Activated CD4-positive, alpha-beta T cell treated with anti-CD3 and anti-CD28 coated beads, Interleukin-2, amount 50 U/mL, for 16 hours (primary cell): Measurements from ENCODE around the gene CSTF1.
A peak's percentile ranks its signal among the peaks of the same experiment; 100 is the strongest.

Experiments
- DNase-seq: peaks from one replicate; pipeline ENCODE4 v3.0.0-alpha.2; 2020

Gene CSTF1

DNA sequence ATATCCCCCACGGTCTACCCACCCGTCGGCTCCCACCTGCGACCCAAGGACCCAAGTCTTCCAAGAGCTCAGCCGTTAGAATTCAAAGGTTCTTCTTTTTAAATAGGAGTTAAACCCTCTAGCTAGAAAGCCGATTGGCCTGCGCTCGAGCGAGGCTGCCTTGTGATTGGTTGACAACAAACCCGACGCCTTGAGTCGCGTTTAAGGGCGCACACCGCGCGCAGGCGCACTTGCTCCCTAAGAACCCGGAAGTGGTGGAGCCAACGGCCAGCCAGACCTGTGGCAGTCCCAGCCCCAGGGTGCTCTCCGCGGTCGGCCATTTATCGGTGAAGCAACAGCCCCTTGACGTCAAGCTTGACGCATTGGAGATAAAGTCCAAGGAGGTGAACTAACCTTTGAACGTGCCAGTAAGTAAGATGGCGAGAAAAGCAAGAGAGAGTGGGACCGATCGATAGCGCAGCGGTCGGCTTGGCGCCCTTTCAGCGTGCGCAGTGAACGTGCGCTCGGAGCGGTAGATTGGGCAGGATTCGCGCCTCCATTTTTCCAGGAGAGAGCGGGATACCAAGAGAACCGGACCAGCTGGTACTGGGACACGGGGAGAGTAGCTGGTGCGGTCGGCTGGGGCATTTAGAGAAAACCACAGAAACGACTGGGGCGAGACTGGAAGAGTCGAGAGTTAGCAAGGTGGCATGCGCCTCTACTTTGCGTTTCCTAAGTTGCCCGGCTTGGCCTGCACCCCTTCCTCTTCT is at the start of gene CSTF1, which contains the start of gene AURKA:
CSTF1 (plus strand) TSS at position 514 of the 749 bp plus-strand sequence. CDS start 2,908 bp downstream, outside the sequence.
AURKA (minus strand) TSS at position 84 of the 749 bp plus-strand sequence. CDS start 4,018 bp downstream, outside the sequence.
- DNase-seq, result peak; percentile 100

DNA sequence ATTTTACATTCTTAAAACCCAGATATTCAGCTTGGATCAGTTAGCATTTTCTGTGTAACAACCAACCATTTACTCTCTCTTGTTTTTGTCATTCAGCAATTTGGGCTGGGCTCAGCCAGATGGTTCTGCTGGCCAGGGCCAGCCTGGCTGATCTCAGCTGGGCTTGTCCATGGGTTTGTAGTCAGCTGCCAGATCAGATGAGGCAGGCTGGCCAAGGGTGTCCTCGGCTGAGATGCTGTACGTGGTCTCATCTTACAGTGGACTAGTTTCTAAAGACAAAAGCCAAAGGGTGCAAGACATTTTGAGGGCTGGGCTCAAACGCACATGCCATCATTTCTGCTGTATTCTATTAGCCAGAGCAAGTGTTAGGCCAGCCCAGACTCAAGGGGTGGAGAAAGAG is 49.7 kb upstream of the CSTF1 start:
- no peak for DNase-seq

DNA sequence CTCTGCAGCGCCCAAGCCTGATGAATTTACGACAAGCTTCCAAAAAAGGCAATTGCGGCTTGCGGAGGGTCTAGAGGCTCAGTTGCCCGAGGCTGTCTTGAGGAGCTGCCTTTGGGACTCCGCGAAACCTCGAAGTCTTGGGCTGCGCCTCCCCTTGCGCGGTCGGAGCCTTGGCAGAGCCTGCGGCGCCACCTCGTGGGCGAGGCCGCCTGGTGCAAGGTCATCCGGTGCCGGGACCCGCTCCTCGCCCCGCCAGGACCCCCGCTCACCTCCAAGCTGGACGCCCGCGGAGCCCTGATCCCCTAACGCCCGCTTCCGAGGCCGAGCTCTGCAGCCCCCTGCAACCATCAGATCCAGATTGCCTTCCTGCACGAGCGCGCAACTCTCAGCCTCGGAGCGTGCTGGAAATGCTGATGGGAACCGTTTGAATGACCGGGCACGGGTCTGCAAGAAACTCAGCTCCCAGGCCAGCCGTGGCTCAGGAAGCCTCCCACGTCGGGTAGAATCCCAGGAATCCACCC is 48.5 kb upstream of the CSTF1 start:
- DNase-seq, result peak; percentile 55

DNA sequence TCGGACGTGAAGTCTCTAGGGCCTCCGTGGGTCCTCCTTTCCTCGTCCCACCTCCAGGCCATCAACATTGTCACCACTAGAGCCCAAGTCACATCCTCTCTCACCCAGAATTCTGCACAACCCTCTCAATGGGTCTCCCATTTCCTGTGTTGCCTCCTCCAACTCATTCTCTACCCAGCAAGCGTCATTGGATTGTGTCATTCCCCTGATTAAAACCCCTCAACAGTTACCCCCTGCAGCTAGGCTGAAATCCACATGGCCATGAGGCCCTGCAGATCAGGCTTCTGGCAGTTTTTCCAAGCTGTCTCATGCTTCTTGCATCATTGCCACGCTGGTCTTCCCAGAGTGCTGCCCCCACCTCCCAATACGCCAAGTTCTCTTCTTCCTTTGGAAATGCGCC is 46.5 kb upstream of the CSTF1 start:
- DNase-seq, result no peak

DNA sequence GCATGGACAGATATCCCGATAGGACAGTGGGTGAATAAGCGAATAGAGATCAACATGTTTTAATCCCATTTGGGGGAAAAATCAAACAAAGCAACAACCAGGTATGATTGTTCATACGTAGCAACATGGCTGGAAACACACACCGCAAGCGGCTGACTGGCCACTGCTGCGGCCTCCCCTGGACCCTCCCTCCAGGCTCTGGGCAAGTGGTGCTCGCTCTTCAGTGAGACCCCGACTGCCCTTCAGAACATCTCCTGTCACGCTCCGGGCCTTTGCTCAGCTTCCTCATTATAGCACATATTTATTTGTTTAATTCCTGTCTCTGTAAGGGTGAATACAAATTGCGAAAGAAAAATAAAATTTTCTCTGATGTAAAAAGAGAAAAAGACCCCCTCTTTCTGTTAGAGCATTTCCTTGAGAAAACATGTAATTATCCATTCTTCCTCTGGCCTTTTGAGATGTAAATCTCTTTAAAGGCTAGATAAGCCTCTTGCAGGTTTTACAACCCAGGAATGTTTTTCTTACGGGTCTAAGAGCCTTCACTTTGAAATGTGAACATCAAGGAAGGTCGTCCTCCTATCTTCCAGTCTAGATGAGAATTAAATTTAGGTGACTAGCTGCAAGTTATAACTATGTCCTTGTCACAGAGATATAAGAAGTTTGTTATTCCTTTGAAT is 44.7 kb upstream of the CSTF1 start:
- no peak for DNase-seq

DNA sequence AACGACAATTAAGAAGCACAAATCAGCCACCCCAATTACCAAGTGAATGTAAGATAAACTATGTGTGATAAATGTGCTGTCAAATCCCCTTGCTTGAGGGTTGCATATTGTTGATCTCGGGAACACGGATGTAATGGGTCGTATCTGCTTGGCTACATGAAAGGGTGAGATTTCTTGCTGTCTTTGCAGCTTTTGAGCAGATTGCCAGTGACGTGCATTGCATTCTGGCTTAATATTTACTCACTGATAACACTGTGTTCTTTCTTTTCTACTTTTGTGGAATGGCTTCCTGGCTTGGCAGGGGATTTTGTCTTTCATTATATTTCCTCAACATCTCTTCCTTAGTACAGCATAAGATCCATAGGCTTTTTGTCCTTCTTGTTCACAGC is 44.1 kb upstream of the CSTF1 start:
- no peak for DNase-seq

DNA sequence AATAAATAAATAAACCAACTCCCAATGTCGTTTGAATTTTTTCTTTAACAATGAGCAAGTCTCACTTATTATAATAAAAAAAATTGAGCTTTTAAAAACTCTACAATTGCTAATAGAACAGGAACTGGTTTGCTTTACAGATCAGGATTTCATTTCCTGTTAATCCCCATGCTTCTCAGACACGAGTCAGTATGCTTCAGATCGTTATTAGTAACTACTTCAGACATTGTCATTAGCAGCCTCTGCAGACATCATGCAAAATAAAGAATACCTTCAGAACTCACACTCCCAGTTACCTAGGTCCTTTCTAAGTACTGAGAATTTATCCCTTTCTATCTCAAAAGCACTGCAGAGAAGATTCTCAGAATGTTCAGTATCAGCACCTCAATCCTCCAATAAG is 43.7 kb upstream of the CSTF1 start:
- DNase-seq, result no peak

DNA sequence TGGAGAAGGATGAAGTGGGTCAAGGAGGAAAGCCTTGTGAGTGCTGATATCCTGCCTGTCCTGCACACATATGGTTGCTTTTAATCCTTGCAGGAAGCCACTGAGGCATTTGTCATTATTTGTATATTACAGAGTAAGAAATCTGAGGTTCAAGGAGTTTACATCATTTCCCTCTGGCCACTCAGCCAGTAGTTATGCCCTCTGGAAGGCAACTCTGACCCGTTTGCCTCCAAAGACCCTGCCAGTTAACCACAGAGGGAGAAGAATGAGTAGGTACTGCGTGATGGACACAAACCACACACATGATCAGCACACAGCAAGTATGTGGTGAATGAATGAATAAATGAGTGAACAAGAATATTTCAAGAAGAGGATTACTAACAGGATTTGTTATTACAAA is 41.6 kb upstream of the CSTF1 start:
- DNase-seq, result no peak

DNA sequence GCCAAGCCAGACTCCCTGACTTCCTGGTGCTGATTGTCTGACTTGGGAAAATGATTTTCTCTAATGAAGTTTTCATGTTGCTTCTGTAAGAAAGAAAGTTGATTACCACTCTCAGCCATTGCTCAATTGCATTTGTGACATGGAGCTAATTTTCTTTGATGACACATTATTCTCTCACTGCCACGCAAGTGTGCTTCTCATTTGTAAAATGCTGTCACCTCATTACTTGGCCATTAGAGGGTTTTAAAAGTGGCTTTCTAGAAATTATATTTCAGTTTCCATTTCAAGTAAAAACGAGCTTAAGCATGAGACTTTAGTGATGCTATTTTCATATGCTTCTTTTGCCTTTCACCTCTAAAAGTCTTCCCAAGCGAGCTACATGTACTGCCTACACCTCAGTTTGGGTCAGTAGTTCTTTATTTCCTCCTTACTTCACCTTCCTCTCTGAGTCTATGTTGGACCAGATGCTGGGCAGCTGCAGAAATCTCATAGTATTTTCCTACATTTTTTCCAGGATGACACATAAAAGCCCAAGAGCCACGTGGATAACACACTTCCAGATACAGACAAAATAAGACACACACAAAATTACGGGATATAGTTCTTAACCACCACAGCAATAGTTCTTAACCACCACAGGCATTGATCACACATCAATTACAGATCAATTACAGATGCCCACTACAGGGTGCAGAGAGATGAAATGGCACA is 39.9 kb upstream of the CSTF1 start:
- DNase-seq, result no peak

DNA sequence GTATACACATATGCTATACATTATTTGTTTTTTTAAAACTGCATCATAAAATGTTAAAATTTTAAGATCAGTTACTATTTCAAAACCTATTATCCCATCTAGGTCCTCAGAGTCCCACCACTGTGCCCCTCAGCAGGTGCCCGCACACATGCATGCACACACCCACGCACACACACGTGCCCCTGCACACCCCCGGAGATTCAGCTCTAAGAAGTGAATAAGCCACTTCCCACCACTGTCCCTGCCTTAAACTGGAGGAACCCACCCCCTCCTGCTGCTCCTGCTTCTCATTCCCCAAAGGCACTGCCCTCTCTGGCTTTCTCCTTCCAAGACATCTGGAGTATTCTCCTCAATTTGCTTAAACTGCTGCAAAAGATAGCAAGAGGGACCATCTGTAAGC is 39.1 kb upstream of the CSTF1 start:
- DNase-seq, result no peak

DNA sequence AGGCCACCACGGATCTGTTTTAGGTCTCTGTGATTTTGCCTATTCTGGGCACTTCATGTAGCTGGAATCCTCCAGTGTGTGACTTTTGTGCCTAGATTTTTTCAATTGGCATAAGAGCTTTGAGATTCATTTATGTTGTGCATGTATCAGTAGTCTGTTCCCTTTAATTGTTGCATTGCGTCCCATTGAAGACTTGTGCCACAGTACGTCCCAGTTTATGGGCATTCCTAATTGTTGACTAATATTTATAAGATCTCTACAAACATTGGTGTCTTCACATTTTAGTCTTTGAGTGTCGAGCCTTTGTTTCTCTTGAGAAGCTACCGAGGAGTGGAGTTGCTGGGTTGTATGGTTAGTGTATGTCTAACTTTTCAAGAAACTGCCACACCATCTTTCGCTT is 34.4 kb upstream of the CSTF1 start:
- DNase-seq, result no peak

DNA sequence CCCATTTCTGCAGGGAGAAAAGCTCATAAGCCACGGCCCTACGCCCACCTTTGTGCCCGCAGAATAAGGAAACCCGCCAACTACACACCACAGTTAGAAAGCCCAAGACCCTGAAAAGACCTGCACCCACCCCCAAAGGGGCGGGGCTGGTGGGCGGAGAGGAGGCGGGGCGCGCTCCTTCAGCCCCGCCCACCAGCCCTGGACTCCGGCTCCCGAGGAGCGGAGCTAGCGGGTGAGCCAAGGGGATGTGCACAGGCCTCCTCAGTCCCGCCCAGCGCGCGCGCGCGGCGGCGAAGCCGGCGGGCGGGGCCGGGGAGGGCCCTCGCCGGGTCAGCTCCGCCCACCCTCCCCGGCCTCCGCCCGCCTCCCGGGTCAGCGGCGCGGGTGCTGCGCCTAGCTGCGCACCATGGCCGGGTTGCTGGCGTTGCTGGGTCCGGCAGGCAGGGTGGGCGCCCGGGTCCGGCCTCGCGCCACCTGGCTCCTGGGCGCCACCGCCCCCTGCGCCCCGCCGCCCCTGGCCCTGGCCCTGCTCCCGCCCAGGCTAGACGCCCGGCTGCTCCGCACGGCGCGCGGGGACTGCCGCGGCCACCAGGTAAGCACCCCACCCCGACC is 33.7 kb upstream of the CSTF1 start, which contains the start of gene FAM210B:
FAM210B (plus strand) TSS at position 375 of the 612 bp plus-strand sequence; CDS start at position 407, 32 bp downstream.
- DNase-seq, result peak; percentile 88

DNA sequence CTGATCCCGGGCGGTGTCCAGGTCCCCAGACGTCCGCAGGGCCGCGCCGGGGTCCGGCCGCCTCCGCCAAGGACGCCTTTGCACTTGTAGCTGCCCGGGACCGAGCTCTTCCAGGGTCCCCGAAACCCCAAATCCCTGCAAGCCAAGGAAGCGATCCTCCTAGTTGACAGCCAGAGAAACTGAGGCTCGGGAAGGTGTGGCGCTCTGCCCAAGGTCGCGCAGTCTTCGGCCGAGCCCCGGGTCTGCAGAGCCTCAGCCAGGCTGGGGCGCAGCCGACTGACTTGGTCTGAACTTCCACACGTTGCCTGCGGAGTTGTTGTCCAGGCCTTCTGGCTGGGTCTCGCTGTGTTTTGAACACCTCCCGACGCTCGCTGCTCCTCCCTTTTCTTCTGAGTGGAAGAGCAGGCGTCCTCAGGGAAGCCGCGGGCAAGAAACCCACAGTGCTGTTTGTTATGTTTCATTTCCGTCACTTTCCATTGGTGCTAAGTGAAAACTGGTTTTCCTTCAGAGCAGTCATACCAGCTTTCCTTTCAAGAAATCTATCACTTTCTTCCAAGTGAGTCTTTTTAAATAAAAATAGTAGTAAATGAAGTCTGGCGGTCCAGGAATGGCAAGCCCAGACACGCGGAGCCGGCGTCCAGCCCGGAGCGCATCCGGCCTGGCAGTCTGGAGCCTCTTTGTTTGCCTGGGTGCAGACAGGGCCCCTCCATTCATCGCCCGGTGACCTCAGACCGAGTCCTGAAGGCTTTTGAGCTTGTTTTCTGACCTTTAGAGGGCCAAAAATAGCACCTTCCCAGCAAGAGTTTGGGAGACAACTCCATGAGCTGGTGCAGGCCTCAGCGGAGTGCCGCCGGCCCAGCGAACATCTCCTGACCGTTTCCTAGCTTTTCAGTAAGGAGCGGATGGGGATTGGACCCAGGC is 33.0 kb upstream of the CSTF1 start:
- DNase-seq, result no peak

DNA sequence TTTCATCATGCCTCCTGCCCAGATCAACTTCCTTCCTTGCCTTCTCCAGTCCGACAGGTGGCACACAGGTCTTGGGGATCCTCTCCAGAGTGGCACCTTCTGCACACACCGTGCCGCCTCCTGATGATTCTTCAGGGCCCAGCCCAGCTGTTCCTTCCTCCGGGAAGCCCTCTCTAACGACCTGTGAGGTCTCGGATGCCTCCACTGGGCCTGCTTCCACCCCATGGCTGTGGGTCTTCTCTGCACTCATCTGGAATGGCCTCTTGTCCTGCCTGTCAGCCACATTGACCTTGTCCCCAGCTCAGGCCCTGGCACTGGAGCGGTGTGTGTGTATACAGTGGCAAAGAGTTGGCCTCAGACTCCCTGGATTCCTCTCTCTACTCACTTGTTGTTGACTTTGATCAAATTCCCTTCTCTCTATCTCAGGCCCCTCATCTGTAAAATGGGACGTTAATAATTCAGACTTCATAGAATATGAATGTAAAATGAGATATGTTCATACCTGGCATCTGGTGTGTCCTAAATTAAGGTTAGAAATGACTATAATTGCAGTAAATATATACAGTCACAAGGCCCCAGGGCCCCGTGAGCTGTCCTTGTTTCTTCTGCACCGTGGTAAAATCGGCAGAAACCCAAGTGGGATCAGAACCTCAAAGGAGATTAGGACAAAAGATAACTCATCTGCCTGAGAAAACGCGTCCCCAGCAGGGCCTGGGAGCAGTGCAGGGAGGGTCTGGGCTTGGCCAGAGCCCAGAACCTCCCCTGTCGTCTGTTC is 32.1 kb upstream of the CSTF1 start:
- no peak for DNase-seq

DNA sequence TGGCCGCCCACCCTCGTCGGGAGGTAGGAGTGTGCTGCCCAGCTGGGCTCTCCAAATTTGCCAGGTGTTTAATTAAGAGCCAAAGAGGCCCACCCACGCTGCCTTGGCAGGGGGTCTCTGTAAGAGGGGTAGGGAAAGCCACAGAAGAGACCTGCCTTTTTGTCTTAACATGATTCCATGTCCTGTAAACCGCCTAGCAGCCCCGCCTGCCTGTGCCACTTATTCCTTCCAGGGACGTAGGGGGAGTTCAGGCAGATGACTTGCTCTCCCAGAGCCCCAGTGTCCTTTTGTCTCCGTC is 31.6 kb upstream of the CSTF1 start:
- DNase-seq, result no peak

DNA sequence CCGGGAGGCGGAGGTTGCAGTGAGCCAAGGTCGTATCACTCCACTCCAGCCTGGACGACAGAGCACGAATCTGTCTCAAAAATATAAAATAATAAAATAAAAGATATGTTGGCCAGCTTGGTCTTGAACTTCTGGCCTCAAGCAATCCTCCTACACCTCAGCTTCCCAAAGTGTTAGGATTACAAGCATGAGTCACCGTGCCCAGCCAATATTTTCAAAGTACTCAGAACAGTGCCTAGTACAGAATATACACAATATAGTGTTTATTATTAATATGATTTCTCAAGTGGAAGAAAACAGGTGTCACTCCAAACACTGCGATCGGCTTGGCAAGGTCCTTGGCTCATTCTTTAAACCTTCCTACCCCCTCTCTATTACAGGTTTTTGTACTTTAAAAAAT is 30.5 kb upstream of the CSTF1 start:
- no peak for DNase-seq

DNA sequence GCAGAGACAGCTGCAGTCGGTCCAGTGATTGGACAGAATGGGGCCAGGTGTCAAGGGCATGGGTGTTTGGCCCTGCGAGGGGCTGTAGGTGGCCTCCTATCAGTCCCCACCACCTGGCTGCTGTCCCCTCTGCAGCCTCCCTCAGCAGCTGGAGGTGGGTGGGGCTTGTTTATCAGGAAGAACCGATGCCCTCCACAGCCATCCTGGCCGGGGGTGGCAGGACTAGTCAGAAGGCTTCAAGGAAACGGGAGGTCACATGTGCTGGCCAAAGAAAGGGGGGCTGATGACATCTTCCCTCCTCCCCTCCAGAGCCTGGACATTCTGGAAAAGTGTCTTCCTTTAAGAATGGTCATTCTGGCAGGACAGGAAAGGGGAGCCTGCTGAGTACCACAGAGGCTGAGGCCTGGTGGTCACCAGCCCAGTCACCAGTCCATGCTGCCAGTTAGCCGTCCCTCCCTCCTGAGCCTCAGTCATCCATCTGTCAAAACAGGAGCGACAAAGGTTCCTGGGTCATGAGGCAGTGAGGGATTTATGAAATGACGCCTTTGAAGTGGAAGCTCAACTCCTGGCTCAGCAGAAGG is 29.5 kb upstream of the CSTF1 start:
- no peak for DNase-seq

DNA sequence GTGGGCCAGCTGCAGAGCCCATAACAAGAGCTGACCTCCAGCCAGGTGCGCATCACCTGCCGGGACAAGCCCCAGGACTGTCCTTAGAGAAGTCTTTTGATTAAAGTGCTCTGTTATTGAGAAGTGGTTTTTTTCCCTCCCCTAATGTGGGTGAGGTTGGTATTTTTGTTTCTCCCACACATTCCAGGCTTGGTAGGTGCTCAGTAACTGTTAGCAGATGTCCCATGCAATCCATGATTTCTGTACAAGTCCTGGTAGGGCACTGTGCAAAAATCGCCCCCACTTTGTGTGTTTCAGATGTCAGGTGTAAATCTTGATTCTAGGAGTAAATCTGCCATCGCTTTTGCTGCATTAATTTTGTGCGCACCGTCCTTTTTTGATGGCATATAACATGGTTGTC is 29.0 kb upstream of the CSTF1 start:
- no peak for DNase-seq

DNA sequence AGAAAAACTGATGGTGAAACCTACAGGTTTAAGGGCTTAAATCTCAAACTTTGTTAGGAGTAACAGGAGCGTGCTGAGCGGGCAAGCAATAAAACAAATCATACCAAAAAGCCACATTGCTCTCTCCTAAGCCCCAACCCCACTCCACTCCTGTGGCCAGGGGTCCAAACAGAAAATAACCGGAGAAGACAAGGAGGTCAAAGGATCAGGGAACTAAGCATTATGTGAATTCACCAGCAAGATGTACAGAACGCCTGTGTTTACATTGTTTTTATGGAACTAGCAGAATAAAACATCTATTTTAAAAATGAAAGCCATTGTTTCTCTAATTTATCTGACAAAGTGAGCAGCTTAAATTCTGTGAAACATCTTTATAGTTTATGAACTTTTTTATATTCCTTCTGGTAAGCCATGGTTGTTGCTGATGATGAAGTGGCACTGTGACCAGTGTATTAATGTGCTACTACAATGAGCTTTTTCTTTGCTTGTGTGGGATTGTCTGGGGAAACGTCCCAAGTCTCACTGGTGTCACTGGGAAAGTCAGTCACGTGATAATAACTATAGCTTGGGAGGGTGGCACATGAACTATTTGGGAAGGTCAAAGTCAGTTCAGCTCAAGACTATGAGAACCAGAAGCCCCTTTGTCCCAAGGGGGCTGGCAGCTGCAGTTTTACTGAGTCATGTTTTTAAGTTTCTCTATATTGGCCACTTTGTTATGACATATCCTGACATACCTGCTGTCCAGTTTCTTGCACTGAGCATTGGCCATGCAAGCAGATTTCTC is 23.9 kb upstream of the CSTF1 start:
- DNase-seq, result no peak

DNA sequence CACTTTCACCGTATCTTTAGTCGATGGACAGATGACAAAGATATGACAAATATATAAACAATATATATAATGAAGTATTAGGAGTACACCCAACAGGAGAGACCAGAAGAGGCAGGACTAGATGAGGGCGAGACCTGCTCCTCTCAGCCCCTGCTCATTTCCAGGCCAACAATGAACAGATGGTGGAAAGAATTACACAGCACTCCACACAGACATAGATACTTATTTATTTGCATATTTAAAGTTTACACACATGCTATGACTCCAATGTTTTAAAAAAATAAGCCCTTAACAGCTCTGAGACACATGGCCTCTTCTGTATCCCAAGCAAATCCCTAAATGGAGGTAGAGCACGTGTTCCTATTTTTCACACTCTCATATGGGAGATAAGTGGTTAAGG is 23.3 kb upstream of the CSTF1 start:
- no peak for DNase-seq
